AG10803 (cell line): Measurements from ENCODE around the gene NEDD4.
"Not testable (repeated sequence)": the region's sequence is repeated elsewhere in the genome, so short reads cannot be mapped to it uniquely, and the experiment has no call there.

Experiments used
- DNase-seq: peaks from one replicate; pipeline ENCODE4 v3.0.0; 2010; ENCODE audit warnings: low read depth
- H3K4me3 ChIP-seq: 2 replicates; pipeline ENCODE4 v1.5.1; 2011; ENCODE audit warnings: mild to moderate bottlenecking, low read length, control low read depth
- TF ChIP-seq, protein P1 (sequence below): conservative IDR thresholded peaks from 2 replicates; pipeline ENCODE4 v1.5.1; 2011; ENCODE audit warnings: mild to moderate bottlenecking, low read length, control low read depth, inconsistent platforms

Gene NEDD4

DNA sequence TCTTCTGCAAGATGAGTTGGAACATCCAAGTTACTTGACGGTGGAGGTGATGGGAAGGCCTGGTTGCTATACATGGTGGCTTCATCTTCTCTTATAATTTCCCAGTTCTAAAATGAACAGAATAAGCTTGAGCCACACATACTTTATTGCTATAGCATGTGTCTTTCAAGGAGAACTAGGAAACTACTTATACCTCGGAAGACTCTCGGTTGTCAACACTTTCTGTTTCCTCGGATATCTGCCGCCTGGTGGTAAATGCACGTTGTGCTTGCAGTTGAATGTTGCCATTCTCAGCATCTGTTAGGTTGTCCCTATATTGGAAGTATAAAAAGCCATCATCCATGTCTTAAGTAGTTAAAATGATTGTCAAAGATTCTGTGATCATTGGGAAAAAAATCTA lies 132.9 kb downstream of the NEDD4 start:
- no peak for DNase-seq
- TF ChIP-seq, protein P1, sequence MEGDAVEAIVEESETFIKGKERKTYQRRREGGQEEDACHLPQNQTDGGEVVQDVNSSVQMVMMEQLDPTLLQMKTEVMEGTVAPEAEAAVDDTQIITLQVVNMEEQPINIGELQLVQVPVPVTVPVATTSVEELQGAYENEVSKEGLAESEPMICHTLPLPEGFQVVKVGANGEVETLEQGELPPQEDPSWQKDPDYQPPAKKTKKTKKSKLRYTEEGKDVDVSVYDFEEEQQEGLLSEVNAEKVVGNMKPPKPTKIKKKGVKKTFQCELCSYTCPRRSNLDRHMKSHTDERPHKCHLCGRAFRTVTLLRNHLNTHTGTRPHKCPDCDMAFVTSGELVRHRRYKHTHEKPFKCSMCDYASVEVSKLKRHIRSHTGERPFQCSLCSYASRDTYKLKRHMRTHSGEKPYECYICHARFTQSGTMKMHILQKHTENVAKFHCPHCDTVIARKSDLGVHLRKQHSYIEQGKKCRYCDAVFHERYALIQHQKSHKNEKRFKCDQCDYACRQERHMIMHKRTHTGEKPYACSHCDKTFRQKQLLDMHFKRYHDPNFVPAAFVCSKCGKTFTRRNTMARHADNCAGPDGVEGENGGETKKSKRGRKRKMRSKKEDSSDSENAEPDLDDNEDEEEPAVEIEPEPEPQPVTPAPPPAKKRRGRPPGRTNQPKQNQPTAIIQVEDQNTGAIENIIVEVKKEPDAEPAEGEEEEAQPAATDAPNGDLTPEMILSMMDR = no peak
- H3K4me3 ChIP-seq = no peak overlapping the region

DNA sequence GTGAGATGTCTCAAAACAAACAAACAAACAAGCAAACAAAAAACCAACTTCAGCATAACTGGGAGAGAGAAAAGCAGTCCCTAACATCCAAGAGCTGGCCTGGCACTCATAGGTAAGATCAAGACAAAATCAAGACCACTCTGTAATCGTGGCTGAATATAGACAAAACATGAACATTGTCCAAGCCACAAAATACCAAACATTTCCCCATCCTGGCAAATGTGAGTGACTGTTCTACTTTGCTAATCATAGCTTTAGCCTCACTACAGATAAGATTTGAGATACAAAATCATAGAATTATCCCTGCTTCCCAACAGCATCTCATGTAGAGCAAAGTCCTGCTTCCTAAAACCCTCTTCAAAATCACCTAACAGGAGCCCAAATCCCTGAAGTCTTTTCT lies 133.7 kb downstream of the NEDD4 start:
- peak; percentile 48 for DNase-seq
- H3K4me3 ChIP-seq = no peak overlapping the region
- TF ChIP-seq, protein P1 = no peak

DNA sequence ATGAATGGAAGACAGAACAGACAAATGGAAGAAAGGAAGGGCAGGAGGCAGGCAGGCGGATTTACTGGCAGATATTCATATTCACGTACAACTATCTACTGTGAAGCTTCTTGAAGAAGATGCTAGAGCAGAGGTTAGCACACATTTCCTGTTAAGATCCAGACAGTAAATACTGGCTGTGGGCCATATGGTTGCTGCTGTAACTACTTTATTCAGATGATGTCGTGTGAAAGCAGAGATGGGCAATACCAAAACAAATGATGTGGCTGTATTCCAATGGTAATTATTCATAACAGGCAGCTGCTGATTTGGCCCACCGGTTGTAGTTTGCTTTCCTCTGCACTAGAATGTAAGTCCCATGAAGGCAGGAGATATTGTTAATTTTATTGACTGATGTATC lies 134.8 kb downstream of the NEDD4 start:
- no peak overlapping the region for H3K4me3 ChIP-seq
- TF ChIP-seq, protein P1 = no peak
- DNase-seq = peak; percentile 50

DNA sequence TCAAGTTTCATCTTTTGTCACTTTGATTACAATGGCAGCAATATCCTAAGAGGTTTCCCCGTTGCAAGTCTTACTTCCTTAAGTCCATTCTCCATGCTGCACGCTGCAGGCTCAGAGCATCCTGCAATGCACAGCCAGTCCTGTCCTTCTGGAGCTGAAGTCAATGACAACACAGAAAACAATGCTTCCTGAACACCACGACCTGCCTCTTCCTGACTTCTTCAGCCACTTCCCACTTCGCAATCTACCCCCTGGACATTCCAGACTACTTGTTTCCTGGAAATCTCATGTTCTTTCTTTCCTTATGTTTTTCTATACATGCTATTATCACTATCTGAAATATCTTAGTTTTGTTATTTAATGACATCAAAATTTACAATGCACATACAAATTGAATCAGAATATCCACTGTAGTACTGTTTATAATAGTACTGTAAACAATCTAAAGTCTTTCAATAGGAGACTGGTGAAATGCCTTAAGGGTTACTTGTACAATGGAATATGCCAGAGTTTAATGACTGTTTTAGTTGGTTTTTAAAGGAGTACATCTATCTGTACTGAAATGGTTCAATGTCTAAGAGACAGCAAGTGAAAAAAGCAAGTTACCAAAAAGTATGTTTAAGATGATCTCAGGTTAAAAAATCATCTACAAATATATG lies 136.8 kb downstream of the NEDD4 start:
- TF ChIP-seq, protein P1 = no peak
- no peak overlapping the region for H3K4me3 ChIP-seq
- no peak for DNase-seq

DNA sequence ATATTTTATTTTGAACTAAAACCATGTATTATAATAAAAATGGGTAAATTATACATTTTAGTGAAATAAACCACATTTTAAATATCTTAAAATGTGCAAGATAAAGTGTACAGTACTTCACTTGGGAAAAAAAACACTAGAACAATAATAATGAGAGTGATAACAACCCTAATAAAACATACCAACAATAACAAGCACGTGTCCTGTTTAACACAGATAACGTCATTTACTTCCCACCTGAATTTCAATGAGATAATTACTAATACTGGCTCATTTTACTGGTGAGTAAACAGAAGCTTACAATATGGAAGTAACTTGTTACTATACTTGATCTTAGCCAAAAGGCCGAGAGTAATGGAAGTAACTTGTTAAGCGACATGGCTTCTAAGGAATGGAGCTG lies 140.3 kb downstream of the NEDD4 start:
- TF ChIP-seq, protein P1 = no peak
- DNase-seq = no peak
- no peak overlapping the region for H3K4me3 ChIP-seq

DNA sequence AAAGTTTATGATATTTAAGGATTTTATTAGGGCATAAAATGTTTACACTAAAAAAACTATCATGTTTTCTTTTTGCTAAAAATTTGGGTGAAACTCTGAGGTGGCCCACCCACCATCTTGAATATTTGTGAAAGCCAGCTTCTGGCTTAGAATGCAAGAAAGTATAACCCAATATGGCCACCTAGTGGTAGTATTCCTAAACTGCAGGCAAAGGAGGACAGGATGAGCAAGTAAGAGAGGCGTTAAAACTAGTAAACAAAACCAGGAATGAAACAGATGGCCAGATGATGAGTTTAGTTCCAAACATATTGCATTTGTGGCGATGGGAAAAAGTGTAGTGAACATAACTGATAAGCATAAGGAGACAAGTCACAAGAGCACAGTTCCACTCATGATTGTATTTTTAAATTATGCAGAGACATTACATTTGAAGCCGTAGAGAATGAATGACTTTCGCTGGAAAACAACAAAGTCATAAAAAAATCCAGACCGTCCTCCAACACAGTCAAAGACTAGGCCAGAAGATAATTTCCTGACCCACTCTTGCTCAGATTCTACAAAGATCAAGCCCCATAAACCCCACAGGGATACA lies 147.2 kb downstream of the NEDD4 start:
- DNase-seq = peak; percentile 85
- no peak overlapping the region for H3K4me3 ChIP-seq
- TF ChIP-seq, protein P1 = peak; percentile 91

DNA sequence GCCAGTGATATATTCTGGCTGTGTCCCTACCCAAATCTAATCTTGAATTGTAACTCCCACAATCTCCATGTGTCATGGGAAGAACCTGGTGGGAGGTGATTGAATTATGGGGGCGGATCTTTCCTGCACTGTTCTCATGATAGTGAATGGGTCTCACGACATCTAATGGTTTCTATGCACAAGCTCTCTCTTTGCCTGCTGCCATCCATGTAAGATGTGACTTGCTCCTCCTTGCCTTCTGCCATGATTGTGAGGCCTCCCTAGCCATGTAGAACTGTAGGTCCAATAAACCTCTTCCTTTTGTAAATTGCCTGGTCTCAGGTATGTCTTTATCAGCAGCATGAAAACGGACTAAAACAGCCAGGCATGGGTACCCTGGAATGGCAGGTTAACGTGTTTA lies 150.5 kb downstream of the NEDD4 start:
- DNase-seq = not testable (repeated sequence)

More for the DNA sequence above, 150.5 kb downstream of the NEDD4 start:
- H3K4me3 ChIP-seq = not testable (repeated sequence)
